ENCODE data around the gene HTRA3. TPM values are rescaled to one million over a fixed set of nuclear protein-coding genes. Genes with fewer than 3 reads are reported as not detected.

The HTRA3 gene
- total and polyA plus RNA-seq, 4 donors = 0.36 to 1.2 (median 1.1) TPM

DNA sequence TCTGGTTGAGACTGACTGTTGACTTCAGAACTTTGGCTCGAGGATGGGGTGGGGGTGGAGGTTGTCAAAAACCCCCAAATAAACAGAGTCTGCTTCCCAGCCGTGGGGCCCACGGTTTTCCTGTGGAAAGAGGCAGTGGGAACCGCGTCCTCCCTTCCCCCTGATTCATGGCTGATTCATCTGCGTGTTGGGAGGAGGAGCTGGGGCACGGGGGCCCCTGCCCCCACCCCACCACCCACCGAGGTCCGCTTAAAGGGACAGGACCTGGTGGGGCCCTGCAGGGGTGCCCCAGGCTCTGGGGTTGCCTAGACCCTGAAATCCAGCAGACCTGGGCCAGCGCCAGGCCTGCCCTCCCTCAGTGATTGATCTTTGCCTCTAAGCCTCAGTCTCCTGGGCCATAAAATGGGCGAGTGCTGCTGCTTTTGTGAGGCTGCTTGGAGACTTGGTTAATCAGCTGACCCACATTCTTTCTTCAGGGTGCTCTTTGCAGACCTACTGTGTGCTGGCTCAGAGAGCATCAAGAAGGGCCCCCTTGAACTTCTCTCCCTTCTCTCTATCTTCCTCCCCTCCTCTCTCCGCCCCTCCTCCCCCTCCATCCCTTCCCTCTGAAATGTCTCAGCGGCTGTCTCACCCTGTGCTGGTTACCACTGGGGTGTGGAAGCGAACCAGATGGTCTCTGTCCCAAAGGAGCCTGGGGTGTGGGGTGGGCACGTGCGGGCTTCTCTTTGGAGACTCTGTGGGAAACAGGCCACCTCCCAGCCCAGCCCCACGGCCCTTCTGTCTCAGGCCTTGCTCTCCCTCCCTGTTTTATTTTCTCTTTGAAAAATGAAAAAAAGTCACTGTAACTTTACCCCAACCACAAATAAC lies 9.1 kb downstream of the HTRA3 start (continued):
- TF ChIP-seq, protein P1, sequence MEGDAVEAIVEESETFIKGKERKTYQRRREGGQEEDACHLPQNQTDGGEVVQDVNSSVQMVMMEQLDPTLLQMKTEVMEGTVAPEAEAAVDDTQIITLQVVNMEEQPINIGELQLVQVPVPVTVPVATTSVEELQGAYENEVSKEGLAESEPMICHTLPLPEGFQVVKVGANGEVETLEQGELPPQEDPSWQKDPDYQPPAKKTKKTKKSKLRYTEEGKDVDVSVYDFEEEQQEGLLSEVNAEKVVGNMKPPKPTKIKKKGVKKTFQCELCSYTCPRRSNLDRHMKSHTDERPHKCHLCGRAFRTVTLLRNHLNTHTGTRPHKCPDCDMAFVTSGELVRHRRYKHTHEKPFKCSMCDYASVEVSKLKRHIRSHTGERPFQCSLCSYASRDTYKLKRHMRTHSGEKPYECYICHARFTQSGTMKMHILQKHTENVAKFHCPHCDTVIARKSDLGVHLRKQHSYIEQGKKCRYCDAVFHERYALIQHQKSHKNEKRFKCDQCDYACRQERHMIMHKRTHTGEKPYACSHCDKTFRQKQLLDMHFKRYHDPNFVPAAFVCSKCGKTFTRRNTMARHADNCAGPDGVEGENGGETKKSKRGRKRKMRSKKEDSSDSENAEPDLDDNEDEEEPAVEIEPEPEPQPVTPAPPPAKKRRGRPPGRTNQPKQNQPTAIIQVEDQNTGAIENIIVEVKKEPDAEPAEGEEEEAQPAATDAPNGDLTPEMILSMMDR (IDR thresholded peaks at IDR 0.05; ENCODE audit: low read depth, low read length, missing input control) = no peak
- TF ChIP-seq EGR1 (IDR thresholded peaks at IDR 0.05; ENCODE audit: low read depth in 2 of 2) (no peak), HNF4A (conservative IDR thresholded peaks at IDR 0.05) (no peak), FOXA2 (IDR thresholded peaks at IDR 0.05) (no peak), GABPA (IDR thresholded peaks at IDR 0.05 in 1 of 2, conservative IDR thresholded peaks at IDR 0.05 in 1 of 2) (no peak)

DNA sequence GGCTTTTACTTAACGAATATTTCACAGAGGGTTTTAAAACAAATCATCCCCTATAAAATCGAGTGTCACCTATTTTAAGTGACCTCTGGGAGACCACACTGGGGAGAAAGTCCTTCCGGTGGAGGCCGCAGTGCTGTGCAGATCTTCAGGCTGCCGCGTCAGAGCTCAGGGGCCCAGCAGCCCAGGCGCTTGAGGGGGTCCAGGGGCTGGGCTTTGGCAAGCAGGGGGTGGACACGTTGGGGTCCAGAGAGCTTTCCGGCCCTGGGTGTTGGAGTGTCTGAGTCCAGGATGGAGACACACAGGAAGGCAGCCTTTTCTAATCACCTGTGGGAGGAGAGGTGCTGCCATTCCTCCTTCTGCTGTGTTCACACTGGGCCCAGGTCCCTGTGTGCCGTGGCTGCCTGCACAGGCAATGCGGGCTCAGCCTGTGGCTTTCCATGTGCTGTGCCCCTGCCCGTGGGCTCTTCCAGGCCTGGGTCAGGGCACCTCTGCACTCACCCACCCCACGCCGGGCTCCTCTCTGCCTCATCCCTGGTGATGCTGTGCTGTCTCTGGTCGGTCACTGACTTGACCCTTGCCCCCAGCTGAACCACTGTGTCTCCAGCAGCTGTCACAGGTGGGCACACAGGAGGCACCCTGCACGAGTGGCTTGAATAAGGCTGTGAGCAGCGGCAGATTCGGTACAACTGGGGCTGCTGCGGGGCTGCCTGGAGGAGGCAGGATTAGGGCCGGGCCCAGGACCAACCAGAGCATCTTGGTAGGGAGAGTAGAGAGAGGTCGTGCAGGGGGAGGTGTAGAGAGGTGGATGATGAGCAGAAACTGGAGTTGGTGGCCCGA lies 10.0 kb downstream of the HTRA3 start:
- WGBS = 85% methylated on average over 22 of the region's 22 CpGs

More for the DNA sequence above, 10.0 kb downstream of the HTRA3 start:
- peaks cover 0 to 4% (median 0%) of the 10 kb centered on the region in 4 donors for H3K4me1 ChIP-seq (ENCODE audit: control insufficient read depth in 4 of 4, insufficient read depth in 4 of 4, low read length in 3 of 4)
- H3K27me3 ChIP-seq (ENCODE audit: control insufficient read depth in 4 of 4, insufficient read depth in 4 of 4, low read length in 3 of 4) = no peaks in the 10 kb centered on the region
- no peak overlapping the region for H3K4me3 ChIP-seq (ENCODE audit: low read depth in 1 of 3, low read length in 3 of 3)
- no peak overlapping the region for H3K27ac ChIP-seq (ENCODE audit: low read depth in 1 of 2, low read length in 2 of 2)
- H3K36me3 ChIP-seq (ENCODE audit: control insufficient read depth in 4 of 4, insufficient read depth in 3 of 4, low read depth in 1 of 4, low read length in 3 of 4) = no peaks in the 10 kb centered on the region
- no peak for TF ChIP-seq RXRA (IDR thresholded peaks at IDR 0.05)
- TF ChIP-seq, protein P2, sequence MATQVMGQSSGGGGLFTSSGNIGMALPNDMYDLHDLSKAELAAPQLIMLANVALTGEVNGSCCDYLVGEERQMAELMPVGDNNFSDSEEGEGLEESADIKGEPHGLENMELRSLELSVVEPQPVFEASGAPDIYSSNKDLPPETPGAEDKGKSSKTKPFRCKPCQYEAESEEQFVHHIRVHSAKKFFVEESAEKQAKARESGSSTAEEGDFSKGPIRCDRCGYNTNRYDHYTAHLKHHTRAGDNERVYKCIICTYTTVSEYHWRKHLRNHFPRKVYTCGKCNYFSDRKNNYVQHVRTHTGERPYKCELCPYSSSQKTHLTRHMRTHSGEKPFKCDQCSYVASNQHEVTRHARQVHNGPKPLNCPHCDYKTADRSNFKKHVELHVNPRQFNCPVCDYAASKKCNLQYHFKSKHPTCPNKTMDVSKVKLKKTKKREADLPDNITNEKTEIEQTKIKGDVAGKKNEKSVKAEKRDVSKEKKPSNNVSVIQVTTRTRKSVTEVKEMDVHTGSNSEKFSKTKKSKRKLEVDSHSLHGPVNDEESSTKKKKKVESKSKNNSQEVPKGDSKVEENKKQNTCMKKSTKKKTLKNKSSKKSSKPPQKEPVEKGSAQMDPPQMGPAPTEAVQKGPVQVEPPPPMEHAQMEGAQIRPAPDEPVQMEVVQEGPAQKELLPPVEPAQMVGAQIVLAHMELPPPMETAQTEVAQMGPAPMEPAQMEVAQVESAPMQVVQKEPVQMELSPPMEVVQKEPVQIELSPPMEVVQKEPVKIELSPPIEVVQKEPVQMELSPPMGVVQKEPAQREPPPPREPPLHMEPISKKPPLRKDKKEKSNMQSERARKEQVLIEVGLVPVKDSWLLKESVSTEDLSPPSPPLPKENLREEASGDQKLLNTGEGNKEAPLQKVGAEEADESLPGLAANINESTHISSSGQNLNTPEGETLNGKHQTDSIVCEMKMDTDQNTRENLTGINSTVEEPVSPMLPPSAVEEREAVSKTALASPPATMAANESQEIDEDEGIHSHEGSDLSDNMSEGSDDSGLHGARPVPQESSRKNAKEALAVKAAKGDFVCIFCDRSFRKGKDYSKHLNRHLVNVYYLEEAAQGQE (IDR thresholded peaks at IDR 0.05) = no peak
- TF ChIP-seq HNF4A (conservative IDR thresholded peaks at IDR 0.05) = no peak
- no peak for TF ChIP-seq FOXA2 (IDR thresholded peaks at IDR 0.05)
- TF ChIP-seq, protein P1 (IDR thresholded peaks at IDR 0.05; ENCODE audit: low read depth, low read length, missing input control) = no peak
- TF ChIP-seq, protein P3, sequence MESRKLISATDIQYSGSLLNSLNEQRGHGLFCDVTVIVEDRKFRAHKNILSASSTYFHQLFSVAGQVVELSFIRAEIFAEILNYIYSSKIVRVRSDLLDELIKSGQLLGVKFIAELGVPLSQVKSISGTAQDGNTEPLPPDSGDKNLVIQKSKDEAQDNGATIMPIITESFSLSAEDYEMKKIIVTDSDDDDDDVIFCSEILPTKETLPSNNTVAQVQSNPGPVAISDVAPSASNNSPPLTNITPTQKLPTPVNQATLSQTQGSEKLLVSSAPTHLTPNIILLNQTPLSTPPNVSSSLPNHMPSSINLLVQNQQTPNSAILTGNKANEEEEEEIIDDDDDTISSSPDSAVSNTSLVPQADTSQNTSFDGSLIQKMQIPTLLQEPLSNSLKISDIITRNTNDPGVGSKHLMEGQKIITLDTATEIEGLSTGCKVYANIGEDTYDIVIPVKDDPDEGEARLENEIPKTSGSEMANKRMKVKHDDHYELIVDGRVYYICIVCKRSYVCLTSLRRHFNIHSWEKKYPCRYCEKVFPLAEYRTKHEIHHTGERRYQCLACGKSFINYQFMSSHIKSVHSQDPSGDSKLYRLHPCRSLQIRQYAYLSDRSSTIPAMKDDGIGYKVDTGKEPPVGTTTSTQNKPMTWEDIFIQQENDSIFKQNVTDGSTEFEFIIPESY (IDR thresholded peaks at IDR 0.05) = no peak
- TF ChIP-seq, protein P4, sequence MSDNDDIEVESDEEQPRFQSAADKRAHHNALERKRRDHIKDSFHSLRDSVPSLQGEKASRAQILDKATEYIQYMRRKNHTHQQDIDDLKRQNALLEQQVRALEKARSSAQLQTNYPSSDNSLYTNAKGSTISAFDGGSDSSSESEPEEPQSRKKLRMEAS (IDR thresholded peaks at IDR 0.05) = no peak
- no peak for TF ChIP-seq SP1 (IDR thresholded peaks at IDR 0.05)
- H3K9ac ChIP-seq (ENCODE audit: low read depth in 1 of 2, low read length in 2 of 2) = no peak overlapping the region
- DNase-seq (ENCODE audit: low spot score) = no peak
- no peaks in the 10 kb centered on the region for H3K9me3 ChIP-seq (ENCODE audit: control insufficient read depth in 4 of 4, low read length in 3 of 4)

All from liver (tissue), 9 donors.